Effector memory CD4-positive, alpha-beta T cell (primary cell): ENCODE data around the gene SYNM.

Experiments
- DNase-seq, 3 donors: peaks; one replicate each; pipeline ENCODE4 v3.0.0-alpha.2; 2020
- H3K27ac ChIP-seq: 2 replicates; pipeline ENCODE4 v1.7.0; 2013; ENCODE audit warnings: mild to moderate bottlenecking, low read length, moderate library complexity; ENCODE audit not compliant: insufficient read depth, poor library complexity, severe bottlenecking
- H3K27me3 ChIP-seq: replicated peaks from 2 replicates; pipeline ENCODE4 v1.7.0; 2013; ENCODE audit warnings: mild to moderate bottlenecking, low read length; ENCODE audit not compliant: insufficient read depth, control insufficient read depth, poor library complexity, severe bottlenecking
- H3K36me3 ChIP-seq: 2 replicates; pipeline ENCODE4 v1.7.0; 2013; ENCODE audit warnings: mild to moderate bottlenecking, low read length, moderate library complexity; ENCODE audit not compliant: control insufficient read depth, insufficient read depth
- H3K4me1 ChIP-seq: 2 replicates; pipeline ENCODE4 v1.7.0; 2013; ENCODE audit warnings: low read length, mild to moderate bottlenecking; ENCODE audit not compliant: control insufficient read depth, insufficient read depth, poor library complexity, severe bottlenecking
- H3K4me3 ChIP-seq: 2 replicates; pipeline ENCODE4 v1.7.0; 2013; ENCODE audit warnings: low read length, low read depth, mild to moderate bottlenecking; ENCODE audit not compliant: insufficient read depth, poor library complexity, severe bottlenecking
- H3K9me3 ChIP-seq: 2 replicates; pipeline ENCODE4 v1.7.0; 2013; ENCODE audit warnings: mild to moderate bottlenecking, low read length, moderate library complexity; ENCODE audit not compliant: control insufficient read depth

SYNM gene

DNA sequence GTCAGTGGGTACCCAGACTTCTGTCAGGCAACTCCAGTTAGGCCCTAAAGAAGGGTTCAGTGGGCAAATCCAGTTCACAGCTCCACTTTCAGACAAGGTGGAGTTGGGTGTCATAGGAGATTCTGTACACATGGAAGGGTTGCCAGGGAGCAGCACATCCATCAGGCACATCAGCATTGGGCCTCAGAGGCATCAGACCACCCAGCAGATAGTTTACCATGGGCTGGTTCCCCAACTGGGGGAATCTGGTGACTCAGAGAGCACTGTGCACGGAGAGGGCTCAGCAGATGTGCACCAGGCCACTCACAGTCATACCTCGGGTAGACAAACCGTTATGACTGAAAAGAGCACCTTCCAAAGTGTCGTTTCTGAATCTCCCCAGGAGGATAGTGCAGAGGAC, 27.2 kb downstream of the SYNM start:
- H3K4me3 ChIP-seq, result no peak overlapping the region
- no peak for DNase-seq
- no peak overlapping the region for H3K27ac ChIP-seq
- H3K36me3 ChIP-seq, result no peaks in the 10 kb centered on the region
- H3K9me3 ChIP-seq, result no peaks in the 10 kb centered on the region
- H3K4me1 ChIP-seq, result no peaks in the 10 kb centered on the region
- H3K27me3 ChIP-seq, result no peaks in the 10 kb centered on the region

DNA sequence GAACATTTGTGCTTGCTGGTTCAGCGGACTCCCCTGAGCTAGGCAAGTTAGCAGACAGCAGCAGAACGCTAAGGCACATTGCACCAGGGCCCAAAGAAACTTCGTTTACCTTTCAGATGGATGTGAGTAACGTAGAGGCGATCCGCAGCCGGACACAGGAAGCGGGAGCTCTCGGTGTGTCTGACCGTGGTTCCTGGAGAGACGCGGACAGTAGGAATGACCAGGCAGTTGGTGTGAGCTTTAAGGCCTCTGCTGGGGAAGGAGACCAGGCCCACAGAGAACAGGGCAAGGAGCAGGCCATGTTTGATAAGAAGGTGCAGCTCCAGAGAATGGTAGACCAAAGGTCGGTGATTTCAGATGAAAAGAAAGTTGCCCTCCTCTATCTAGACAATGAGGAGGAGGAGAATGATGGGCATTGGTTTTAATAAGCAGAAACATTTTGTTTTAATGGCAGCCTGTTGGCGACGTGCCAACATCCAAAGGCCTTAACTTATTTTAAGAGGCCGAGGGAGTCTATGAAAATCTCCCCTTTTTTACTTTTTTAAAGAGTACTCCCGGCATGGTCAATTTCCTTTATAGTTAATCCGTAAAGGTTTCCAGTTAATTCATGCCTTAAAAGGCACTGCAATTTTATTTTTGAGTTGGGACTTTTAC, 27.9 kb downstream of the SYNM start:
- no peaks in the 10 kb centered on the region for H3K9me3 ChIP-seq
- H3K36me3 ChIP-seq, result no peaks in the 10 kb centered on the region
- H3K27me3 ChIP-seq, result no peaks in the 10 kb centered on the region

DNA sequence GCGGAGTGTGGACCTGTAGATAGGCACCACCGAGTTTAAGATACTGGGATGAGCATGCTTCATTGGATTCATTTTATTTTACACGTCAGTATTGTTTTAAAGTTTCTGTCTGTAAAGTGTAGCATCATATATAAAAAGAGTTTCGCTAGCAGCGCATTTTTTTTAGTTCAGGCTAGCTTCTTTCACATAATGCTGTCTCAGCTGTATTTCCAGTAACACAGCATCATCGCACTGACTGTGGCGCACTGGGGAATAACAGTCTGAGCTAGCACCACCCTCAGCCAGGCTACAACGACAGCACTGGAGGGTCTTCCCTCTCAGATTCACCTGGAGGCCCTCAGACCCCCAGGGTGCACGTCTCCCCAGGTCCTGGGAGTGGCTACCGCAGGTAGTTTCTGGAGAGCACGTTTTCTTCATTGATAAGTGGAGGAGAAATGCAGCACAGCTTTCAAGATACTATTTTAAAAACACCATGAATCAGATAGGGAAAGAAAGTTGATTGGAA, 29.5 kb downstream of the SYNM start:
- Histone ChIP-seq H3K4me3 (no peak overlapping the region), H3K36me3 (no peaks in the 10 kb centered on the region), H3K9me3 (no peaks in the 10 kb centered on the region), H3K27me3 (no peaks in the 10 kb centered on the region), H3K27ac (no peak overlapping the region), H3K4me1 (no peaks in the 10 kb centered on the region)
- no peak for DNase-seq

More for the DNA sequence above, 27.9 kb downstream of the SYNM start:
- no peak overlapping the region for H3K27ac ChIP-seq
- no peak overlapping the region for H3K4me3 ChIP-seq
- no peak for DNase-seq
- no peaks in the 10 kb centered on the region for H3K4me1 ChIP-seq

DNA sequence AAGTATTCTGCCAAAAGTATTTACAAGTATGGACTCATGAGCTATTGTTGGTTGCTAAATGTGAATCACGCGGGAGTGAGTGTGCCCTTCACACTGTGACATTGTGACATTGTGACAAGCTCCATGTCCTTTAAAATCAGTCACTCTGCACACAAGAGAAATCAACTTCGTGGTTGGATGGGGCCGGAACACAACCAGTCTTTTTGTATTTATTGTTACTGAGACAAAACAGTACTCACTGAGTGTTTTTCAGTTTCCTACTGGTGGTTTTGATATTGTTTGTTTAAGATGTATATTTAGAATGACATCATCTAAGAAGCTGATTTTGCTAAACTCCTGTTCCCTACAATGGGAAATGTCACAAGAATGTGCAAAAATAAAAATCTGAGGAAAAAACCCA, 30.3 kb downstream of the SYNM start:
- no peak for DNase-seq
- no peaks in the 10 kb centered on the region for H3K27me3 ChIP-seq
- no peaks in the 10 kb centered on the region for H3K4me1 ChIP-seq
- no peaks in the 10 kb centered on the region for H3K36me3 ChIP-seq
- no peak overlapping the region for H3K27ac ChIP-seq
- H3K9me3 ChIP-seq, result no peaks in the 10 kb centered on the region
- no peak overlapping the region for H3K4me3 ChIP-seq

DNA sequence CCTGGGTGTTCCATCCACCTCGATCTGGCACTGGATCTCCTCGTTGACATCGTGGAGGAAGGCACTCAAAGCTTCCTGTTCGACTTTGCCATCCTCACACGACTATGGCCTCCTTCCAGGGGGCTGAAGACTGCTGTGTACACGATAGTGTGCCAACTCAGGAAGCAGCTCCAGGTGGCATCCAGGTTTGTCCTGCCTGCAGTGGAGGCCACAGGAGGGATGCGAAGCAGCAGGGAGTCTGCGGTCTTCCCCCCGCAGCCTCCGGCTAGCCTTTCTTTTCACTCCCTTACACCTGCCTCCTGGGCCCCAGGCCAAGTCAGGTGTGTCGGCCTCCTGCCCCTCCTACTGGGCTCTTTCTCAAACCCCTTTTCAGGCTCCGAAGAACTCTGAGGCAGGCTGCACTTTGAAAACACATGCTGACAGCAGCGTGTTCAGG, 32.2 kb downstream of the SYNM start:
- DNase-seq, result no peak
- Histone ChIP-seq H3K27me3 (no peaks in the 10 kb centered on the region), H3K4me3 (no peak overlapping the region), H3K4me1 (no peaks in the 10 kb centered on the region), H3K36me3 (no peaks in the 10 kb centered on the region), H3K27ac (no peak overlapping the region), H3K9me3 (no peaks in the 10 kb centered on the region)

DNA sequence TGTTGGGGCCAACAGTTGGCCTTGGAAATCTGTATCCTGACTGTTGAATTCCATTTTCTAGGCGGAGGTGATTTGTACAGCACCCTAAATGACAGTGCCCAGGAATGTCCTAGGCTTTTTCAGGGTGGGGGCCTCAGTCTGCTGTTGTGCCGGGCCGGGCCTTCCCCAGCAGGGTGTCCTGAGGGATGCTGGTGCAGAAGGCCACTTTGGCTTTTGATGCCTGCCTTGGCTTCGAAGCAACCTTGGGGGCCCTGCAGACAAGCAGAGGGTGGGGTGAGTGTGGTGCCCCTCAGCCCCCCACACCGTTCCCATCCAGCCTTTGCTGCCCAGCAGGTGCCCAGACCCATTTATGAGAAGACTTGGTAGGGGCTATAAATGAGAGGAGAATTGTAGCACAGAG, 33.0 kb downstream of the SYNM start:
- no peak for DNase-seq
- no peaks in the 10 kb centered on the region for H3K27me3 ChIP-seq
- no peaks in the 10 kb centered on the region for H3K4me1 ChIP-seq
- no peaks in the 10 kb centered on the region for H3K36me3 ChIP-seq
- no peaks in the 10 kb centered on the region for H3K9me3 ChIP-seq
- no peak overlapping the region for H3K4me3 ChIP-seq
- no peak overlapping the region for H3K27ac ChIP-seq

DNA sequence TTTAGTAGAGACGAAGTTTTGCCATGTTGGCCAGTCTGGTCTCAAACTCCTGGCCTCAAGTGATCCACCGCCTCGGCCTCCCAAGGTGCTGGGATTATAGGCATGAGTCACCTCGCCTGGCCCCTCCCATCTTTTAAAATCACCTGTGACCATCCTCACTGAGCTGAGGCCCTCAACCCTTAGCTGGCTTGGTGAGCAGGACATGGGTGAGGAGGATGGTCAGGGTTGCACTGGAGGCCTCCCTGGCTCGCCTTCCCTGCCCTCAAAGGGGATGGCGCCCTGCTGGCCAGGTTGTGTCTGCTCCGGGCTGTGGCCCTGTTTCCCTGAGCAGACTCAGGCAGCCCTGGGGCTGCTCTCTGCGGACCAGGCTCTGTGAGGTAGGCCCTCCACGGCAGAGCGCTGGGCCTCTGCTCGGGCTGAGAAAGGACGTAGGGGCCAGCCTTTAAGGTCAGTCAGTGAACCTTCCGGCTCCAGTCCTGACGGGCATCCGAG, 33.7 kb downstream of the SYNM start:
- no peaks in the 10 kb centered on the region for H3K4me1 ChIP-seq
- H3K9me3 ChIP-seq, result no peaks in the 10 kb centered on the region
- no peak for DNase-seq
- H3K4me3 ChIP-seq, result no peak overlapping the region
- no peaks in the 10 kb centered on the region for H3K27me3 ChIP-seq
- no peak overlapping the region for H3K27ac ChIP-seq
- H3K36me3 ChIP-seq, result no peaks in the 10 kb centered on the region

DNA sequence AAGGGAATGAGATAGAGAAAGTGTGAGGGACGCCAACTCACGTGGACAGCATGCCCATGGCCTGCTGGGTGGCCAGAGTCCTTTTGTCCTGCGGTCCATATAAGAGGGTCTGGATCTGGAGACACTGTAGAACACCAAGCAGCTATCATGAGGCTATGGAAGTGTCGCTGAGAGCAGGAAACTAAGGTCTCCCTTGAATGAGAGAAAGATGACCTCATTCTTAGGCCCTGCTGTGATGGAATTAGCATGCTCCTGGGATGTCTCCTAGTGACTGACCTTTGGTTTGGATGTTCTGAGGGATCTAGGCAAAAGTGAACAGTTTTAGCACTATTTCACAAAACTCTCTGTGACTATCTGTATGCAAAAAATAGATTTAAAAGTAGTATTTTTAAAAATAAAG, 34.4 kb downstream of the SYNM start:
- Histone ChIP-seq H3K27ac (no peak overlapping the region), H3K27me3 (no peaks in the 10 kb centered on the region), H3K36me3 (no peaks in the 10 kb centered on the region), H3K4me3 (no peak overlapping the region), H3K4me1 (no peaks in the 10 kb centered on the region), H3K9me3 (no peaks in the 10 kb centered on the region)
- DNase-seq, result no peak

DNA sequence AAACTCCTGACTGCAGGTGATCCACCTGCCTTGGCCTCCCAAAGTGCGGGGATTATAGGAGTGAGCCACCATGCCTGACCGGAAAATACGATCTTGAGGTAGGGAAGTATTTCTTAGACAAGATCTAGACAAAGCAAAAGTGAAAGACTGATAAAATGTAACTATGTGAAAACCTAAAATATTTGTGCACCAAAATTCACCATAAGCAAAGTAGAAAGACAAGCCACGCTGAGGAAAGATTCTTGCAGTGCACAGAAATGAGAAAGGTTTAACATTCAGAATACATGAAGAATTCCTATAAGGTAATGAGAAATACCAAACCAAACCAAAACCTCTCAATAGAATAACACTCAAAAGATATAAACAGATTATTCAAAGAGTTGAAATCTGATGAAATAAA, 35.7 kb downstream of the SYNM start:
- Histone ChIP-seq H3K4me3 (no peak overlapping the region), H3K27ac (no peak overlapping the region), H3K36me3 (no peaks in the 10 kb centered on the region), H3K9me3 (no peaks in the 10 kb centered on the region), H3K4me1 (no peaks in the 10 kb centered on the region), H3K27me3 (no peaks in the 10 kb centered on the region)
- DNase-seq, result no peak

DNA sequence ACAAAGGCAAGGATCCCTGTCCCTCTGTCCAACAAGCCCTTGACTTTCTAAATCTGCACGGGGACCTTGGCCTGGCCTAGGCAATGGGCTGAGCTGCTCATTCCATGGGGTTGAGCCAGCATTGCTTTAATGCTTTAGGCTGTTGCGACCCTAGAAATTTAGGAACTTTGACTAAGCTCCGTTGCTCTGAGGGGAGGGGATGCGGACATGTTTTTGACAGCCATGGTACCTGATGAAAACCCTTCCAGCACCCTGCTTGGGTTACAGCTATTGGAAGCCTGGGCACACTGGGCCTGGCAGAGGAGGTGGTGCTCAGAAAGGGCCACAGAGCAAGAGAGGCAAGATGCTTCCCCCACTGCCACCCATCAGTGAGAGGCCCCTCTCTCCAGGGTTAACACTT, 37.1 kb downstream of the SYNM start:
- Histone ChIP-seq H3K9me3 (no peaks in the 10 kb centered on the region), H3K27me3 (no peaks in the 10 kb centered on the region), H3K36me3 (no peaks in the 10 kb centered on the region), H3K4me1 (no peaks in the 10 kb centered on the region), H3K27ac (no peak overlapping the region), H3K4me3 (no peak overlapping the region)
- no peak for DNase-seq
